Lung (tissue), 12 donors: ENCODE data around the gene CHRM4. TPM values are rescaled to one million over a fixed set of nuclear protein-coding genes. Genes with fewer than 3 reads are reported as not detected.
A peak's percentile ranks its signal among the peaks of the same experiment; 100 is the strongest.

ENCODE experiments used
- ATAC-seq: fragments of 200-7000 bp; cut with Tn5 transposase; one replicate; pipeline ENCODE4 v1.9.1; 2020; ENCODE audit warnings: moderate number of reproducible peaks; ENCODE audit not compliant: insufficient read depth, low FRiP score
- DNase-seq, 3 donors: peaks; one replicate each; pipeline ENCODE4 v3.0.0-alpha.2; 2013 to 2017
- H3K27ac ChIP-seq, 2 donors: one replicate each; pipeline ENCODE4 v1.5.1; 2013; ENCODE audit warnings: mild to moderate bottlenecking in 2 of 2, moderate library complexity in 2 of 2, control low read depth in 1 of 2, inconsistent platforms in 1 of 2, low read depth in 1 of 2, low read length in 1 of 2
- H3K27me3 ChIP-seq, 3 donors: one replicate each; pipeline ENCODE4 v1.5.1; 2013; ENCODE audit warnings: low read length in 2 of 3; ENCODE audit not compliant: control insufficient read depth in 3 of 3, insufficient read depth in 3 of 3
- H3K36me3 ChIP-seq, 4 donors: one replicate each; pipeline ENCODE4 v1.5.1; 2013; ENCODE audit warnings: low read length in 4 of 4, mild to moderate bottlenecking in 1 of 4, moderate library complexity in 1 of 4; ENCODE audit not compliant: control insufficient read depth in 4 of 4, insufficient read depth in 4 of 4
- H3K4me1 ChIP-seq, 5 donors: one replicate each; pipeline ENCODE4 v1.5.1; 2013; ENCODE audit warnings: low read length in 5 of 5, mild to moderate bottlenecking in 2 of 5, moderate library complexity in 1 of 5; ENCODE audit not compliant: control insufficient read depth in 5 of 5, insufficient read depth in 5 of 5
- H3K4me3 ChIP-seq: one replicate; pipeline ENCODE4 v1.5.1; 2013; ENCODE audit warnings: mild to moderate bottlenecking, control low read depth, moderate library complexity
- H3K9ac ChIP-seq, 2 donors: one replicate each; pipeline ENCODE4 v1.5.1; 2013; ENCODE audit warnings: low read length in 2 of 2, control low read depth in 1 of 2; ENCODE audit not compliant: insufficient read depth in 1 of 2
- H3K9me3 ChIP-seq, 4 donors: one replicate each; pipeline ENCODE4 v1.5.1; 2013; ENCODE audit warnings: low read length in 3 of 4, mild to moderate bottlenecking in 1 of 4, moderate library complexity in 1 of 4; ENCODE audit not compliant: control insufficient read depth in 4 of 4, insufficient read depth in 3 of 4
- CTCF ChIP-seq: IDR thresholded peaks from 2 replicates; pipeline ENCODE4 v1.5.1; 2012; ENCODE audit warnings: mild to moderate bottlenecking; ENCODE audit errors: control extremely low read depth, extremely low read depth
- WGBS, 2 donors: extraction: QIAGEN DNeasy Blood & Tissue Kit; methylation state at CpG; one replicate each; pipeline ENCODE4 v1.1.7; 2013; 5-methylcytosine and 5-hydroxymethylcytosine counted together
- polyA plus RNA-seq, 2 donors: library from polyadenylated mRNA; stranded (reverse); fragments of 200-250 nt; gene quantifications; one replicate each; pipeline ENCODE4 v1.2.1, GENCODE V29; 2013
- total RNA-seq, 2 donors: library from RNA; depleted of rRNA in 1 of 2; stranded (reverse); fragments of >200 nt in 1 of 2; gene quantifications; one replicate each; pipeline ENCODE4 v1.2.1, GENCODE V29; 2014 to 2021
- donor health status: control.
- donor health status: control.
- donor health status: Bipolar disorder and iron deficiency.
- donor health status: healthy.
- donor health status: DM: yes; HTN: yes; CAD: no.

CHRM4 gene
- total and polyA plus RNA-seq, 4 donors = 0.05 to 0.28 (median 0.10) TPM; not detected in 1

- H3K9me3 ChIP-seq = no peaks in the 10 kb centered on the region
- H3K4me3 ChIP-seq = no peak overlapping the region
- no peak overlapping the region for H3K9ac ChIP-seq
- peaks cover 0 to 53% (median 24%) of the 10 kb centered on the region in 4 donors for H3K36me3 ChIP-seq
- H3K27me3 ChIP-seq = no peaks in the 10 kb centered on the region
- no peak overlapping the region for H3K27ac ChIP-seq
- ATAC-seq = no peak
- DNase-seq = peak in 2 of 3 donors; percentile 17 to 45
- no peak for TF ChIP-seq CTCF
- H3K4me1 ChIP-seq = no peaks in the 10 kb centered on the region
- 80 to 86% methylated on average over 5 of the region's 5 CpGs for WGBS, 2 donors
Measured at GRCh38 chr11:46410021-46410420, 18.4 kb upstream of the CHRM4 start.

GRCh38 chr11:46408407-46408986 is 16.9 kb upstream of the CHRM4 start:
- WGBS, 2 donors = 94 to 95% methylated on average over 6 of the region's 6 CpGs

GRCh38 chr11:46407635-46408034 is 16.1 kb upstream of the CHRM4 start:
- Histone ChIP-seq H3K27me3 (no peaks in the 10 kb centered on the region), H3K9ac (no peak overlapping the region), H3K27ac (no peak overlapping the region), H3K4me1 (peaks cover 0 to 3% (median 0%) of the 10 kb centered on the region in 5 donors), H3K36me3 (peaks cover 0 to 51% (median 15%) of the 10 kb centered on the region in 4 donors), H3K4me3 (no peak overlapping the region), H3K9me3 (no peaks in the 10 kb centered on the region)
- no peak for ATAC-seq
- TF ChIP-seq CTCF = no peak
- DNase-seq = no peak
- 86 to 94% methylated on average over 10 of the region's 10 CpGs for WGBS, 2 donors

More at GRCh38 chr11:46408407-46408986, 16.9 kb upstream of the CHRM4 start:
- Histone ChIP-seq H3K36me3 (peaks cover 0 to 45% (median 18%) of the 10 kb centered on the region in 4 donors), H3K4me1 (no peaks in the 10 kb centered on the region), H3K4me3 (no peak overlapping the region), H3K9ac (no peak overlapping the region), H3K27ac (no peak overlapping the region), H3K9me3 (no peaks in the 10 kb centered on the region), H3K27me3 (no peaks in the 10 kb centered on the region)
- DNase-seq (no peak), ATAC-seq (no peak)
- no peak for TF ChIP-seq CTCF
